Neural progenitor cell (in vitro differentiated cells): ENCODE data around the gene HCK. TPM values are rescaled to one million over a fixed set of nuclear protein-coding genes. Genes with fewer than 3 reads are reported as not detected.

ENCODE experiments used
- DNase-seq: peaks from one replicate; pipeline ENCODE4 v3.0.0-alpha.2; 2016; ENCODE audit warnings: low spot score
- H2AFZ ChIP-seq: fragments of 200-600 bp; sonication (generic); replicated peaks from 2 replicates; pipeline ENCODE4 v1.6.1; 2016; ENCODE audit warnings: antibody characterized with exemption
- H3F3A ChIP-seq: fragments of 200-600 bp; sonication (generic); 2 replicates; pipeline ENCODE4 v1.6.1; 2016; ENCODE audit warnings: antibody characterized with exemption, low read depth
- H3K27ac ChIP-seq: fragments of 200-600 bp; sonication (generic); 2 replicates; pipeline ENCODE4 v1.5.1; 2016; ENCODE audit warnings: mild to moderate bottlenecking
- H3K27me3 ChIP-seq: fragments of 200-600 bp; sonication (generic); 2 replicates; pipeline ENCODE4 v1.6.1; 2016; ENCODE audit warnings: mild to moderate bottlenecking, moderate library complexity
- H3K36me3 ChIP-seq: fragments of 200-600 bp; sonication (generic); 2 replicates; pipeline ENCODE4 v1.5.1; 2016
- H3K4me1 ChIP-seq: fragments of 200-600 bp; sonication (generic); 2 replicates; pipeline ENCODE4 v1.6.1; 2016; ENCODE audit warnings: mixed run types
- H3K4me2 ChIP-seq: fragments of 200-600 bp; sonication (generic); 2 replicates; pipeline ENCODE4 v1.6.1; 2016
- H3K4me3 ChIP-seq: fragments of 200-600 bp; sonication (generic); 2 replicates; pipeline ENCODE4 v1.5.1; 2016
- H3K79me2 ChIP-seq: fragments of 200-600 bp; sonication (generic); 2 replicates; pipeline ENCODE4 v1.6.1; 2016; ENCODE audit warnings: low read depth
- H3K9ac ChIP-seq: fragments of 200-600 bp; sonication (generic); 2 replicates; pipeline ENCODE4 v1.6.1; 2016
- H3K9me3 ChIP-seq: fragments of 200-600 bp; sonication (generic); 2 replicates; pipeline ENCODE4 v1.5.1; 2016; ENCODE audit warnings: low read depth
- H4K20me1 ChIP-seq: fragments of 200-600 bp; sonication (generic); 2 replicates; pipeline ENCODE4 v1.6.1; 2016; ENCODE audit warnings: low read depth
- H3K27ac Mint-ChIP-seq: 3 replicates; pipeline ENCODE4 v1.8.0; 2021; ENCODE audit warnings: mixed read lengths
- H3K27me3 Mint-ChIP-seq: 2 replicates; pipeline ENCODE4 v1.8.0; 2022; ENCODE audit warnings: low read depth, mild to moderate bottlenecking, inconsistent platforms, moderate library complexity, mixed read lengths; ENCODE audit not compliant: insufficient read depth
- H3K36me3 Mint-ChIP-seq: 3 replicates; pipeline ENCODE4 v1.8.0; 2021; ENCODE audit warnings: mixed read lengths
- H3K4me1 Mint-ChIP-seq: 3 replicates; pipeline ENCODE4 v1.8.0; 2021; ENCODE audit warnings: mixed read lengths
- H3K4me3 Mint-ChIP-seq: 3 replicates; pipeline ENCODE4 v1.8.0; 2021; ENCODE audit warnings: mild to moderate bottlenecking, moderate library complexity, mixed read lengths
- H3K9me3 Mint-ChIP-seq: 3 replicates; pipeline ENCODE4 v1.8.0; 2020; ENCODE audit warnings: mixed read lengths
- CTCF ChIP-seq: fragments of 200-600 bp; sonication (generic); IDR thresholded peaks from 2 replicates; pipeline ENCODE4 v1.5.1; 2017; ENCODE audit warnings: antibody characterized with exemption, mild to moderate bottlenecking
- EZH2 ChIP-seq: fragments of 200-600 bp; sonication (generic); IDR thresholded peaks from 2 replicates; pipeline ENCODE4 v1.6.1; 2017; ENCODE audit warnings: antibody characterized with exemption, mild to moderate bottlenecking, moderate library complexity
- EZH2phosphoT487 ChIP-seq: fragments of 200-600 bp; sonication (generic); IDR thresholded peaks from 2 replicates; pipeline ENCODE4 v1.6.1; 2017; ENCODE audit warnings: antibody characterized with exemption
- total RNA-seq: library from RNA; depleted of rRNA; stranded (reverse); fragments of >200 nt; gene quantifications from 2 replicates; pipeline ENCODE4 v1.2.3, GENCODE V29; 2015; ENCODE audit warnings: low replicate concordance

The HCK gene
- total RNA-seq, 1 donor from 2014 or later: not detected

GRCh38 chr20:32079655-32080109 is 27.6 kb downstream of the HCK start:
- Histone ChIP-seq H3K27me3 (no peaks in the 10 kb centered on the region), H3K36me3 (no peaks in the 10 kb centered on the region), H3F3A (no peaks in the 10 kb centered on the region), H3K4me3 (no peak overlapping the region), H2AFZ (no peak overlapping the region), H3K9ac (no peak overlapping the region), H3K9me3 (no peaks in the 10 kb centered on the region), H3K4me2 (no peak overlapping the region), H3K27ac (no peak overlapping the region), H4K20me1 (no peaks in the 10 kb centered on the region), H3K79me2 (no peaks in the 10 kb centered on the region), H3K4me1 (peaks cover 5% of the 10 kb centered on the region)
- Mint-ChIP-seq H3K4me1 (peaks cover 8% of the 10 kb centered on the region), H3K36me3 (no peaks in the 10 kb centered on the region), H3K27ac (no peak overlapping the region), H3K9me3 (peaks cover 3% of the 10 kb centered on the region), H3K27me3 (no peaks in the 10 kb centered on the region), H3K4me3 (no peak overlapping the region)
- TF ChIP-seq EZH2 (no peak), EZH2phosphoT487 (no peak), CTCF (no peak)
- no peak for DNase-seq

GRCh38 chr20:32080783-32081182 is 28.7 kb downstream of the HCK start:
- Histone ChIP-seq H3K79me2 (no peaks in the 10 kb centered on the region), H3K4me1 (peaks cover 5% of the 10 kb centered on the region), H3F3A (no peaks in the 10 kb centered on the region), H3K27me3 (no peaks in the 10 kb centered on the region), H4K20me1 (no peaks in the 10 kb centered on the region), H3K9me3 (no peaks in the 10 kb centered on the region), H3K4me3 (no peak overlapping the region), H3K9ac (no peak overlapping the region), H3K36me3 (no peaks in the 10 kb centered on the region), H2AFZ (no peak overlapping the region), H3K4me2 (no peak overlapping the region), H3K27ac (no peak overlapping the region)
- Mint-ChIP-seq H3K4me3 (peak overlapping the region; percentile 41), H3K9me3 (peaks cover 3% of the 10 kb centered on the region), H3K27ac (no peak overlapping the region), H3K4me1 (peaks cover 12% of the 10 kb centered on the region), H3K27me3 (peaks cover 3% of the 10 kb centered on the region), H3K36me3 (no peaks in the 10 kb centered on the region)
- DNase-seq: no peak
- no peak for TF ChIP-seq CTCF
- no peak for TF ChIP-seq EZH2phosphoT487
- no peak for TF ChIP-seq EZH2

GRCh38 chr20:32083469-32083868 is 31.4 kb downstream of the HCK start:
- Mint-ChIP-seq H3K9me3 (peaks cover 3% of the 10 kb centered on the region), H3K36me3 (no peaks in the 10 kb centered on the region), H3K4me3 (no peak overlapping the region), H3K4me1 (peaks cover 12% of the 10 kb centered on the region), H3K27me3 (peaks cover 4% of the 10 kb centered on the region), H3K27ac (no peak overlapping the region)
- H3K79me2 ChIP-seq: no peaks in the 10 kb centered on the region
- no peaks in the 10 kb centered on the region for H3K27me3 ChIP-seq
- no peaks in the 10 kb centered on the region for H3K36me3 ChIP-seq
- TF ChIP-seq EZH2 (no peak), CTCF (no peak), EZH2phosphoT487 (no peak)
- H2AFZ ChIP-seq: no peak overlapping the region
- H3F3A ChIP-seq: no peaks in the 10 kb centered on the region
- no peaks in the 10 kb centered on the region for H3K9me3 ChIP-seq
- no peak overlapping the region for H3K27ac ChIP-seq
- no peak for DNase-seq
- no peak overlapping the region for H3K4me3 ChIP-seq
- H4K20me1 ChIP-seq: no peaks in the 10 kb centered on the region
- peaks cover 5% of the 10 kb centered on the region for H3K4me1 ChIP-seq
- no peak overlapping the region for H3K4me2 ChIP-seq
- no peak overlapping the region for H3K9ac ChIP-seq
